GM20000 (cell line): ENCODE data around the gene NUDT14.

Source experiments
- DNase-seq: peaks from one replicate; pipeline ENCODE4 v3.0.0; 2012; ENCODE audit warnings: low spot score
- CTCF ChIP-seq: IDR thresholded peaks from 2 replicates; pipeline ENCODE4 v1.5.1; 2012; ENCODE audit warnings: mild to moderate bottlenecking, control low read depth; ENCODE audit errors: extremely low read depth, missing control alignments

The NUDT14 gene

GRCh38 chr14:105155071-105155651 lies 26.0 kb downstream of the NUDT14 start:
- no peak for DNase-seq
- no peak for TF ChIP-seq CTCF

GRCh38 chr14:105154476-105154871 lies 26.6 kb downstream of the NUDT14 start:
- no peak for DNase-seq
- no peak for TF ChIP-seq CTCF

GRCh38 chr14:105153739-105154475 lies 27.2 kb downstream of the NUDT14 start:
- TF ChIP-seq CTCF, result no peak

GRCh38 chr14:105153331-105153731 lies 27.8 kb downstream of the NUDT14 start:
- no peak for DNase-seq

More at GRCh38 chr14:105153739-105154475, 27.2 kb downstream of the NUDT14 start:
- no peak for DNase-seq

GRCh38 chr14:105152794-105153241 lies 28.3 kb downstream of the NUDT14 start:
- DNase-seq, result no peak
- TF ChIP-seq CTCF, result no peak

More at GRCh38 chr14:105153331-105153731, 27.8 kb downstream of the NUDT14 start:
- TF ChIP-seq CTCF, result no peak

- no peak for TF ChIP-seq CTCF
- no peak for DNase-seq
These were observed 29.0 kb downstream of the NUDT14 start for GRCh38 chr14:105151838-105152793.
